ENCODE data around the gene IMMT. TPM values are rescaled to one million over a fixed set of nuclear protein-coding genes. Genes with fewer than 3 reads are reported as not detected.

IMMT gene
- total RNA-seq, 1 experiment from 2014 or later, result 114 TPM

GRCh38 chr2:86204458-86204857 is 9.2 kb upstream of the IMMT start:
- intact Hi-C loops (cut with micrococcal nuclease), result no loop called here
- TF ChIP-seq CTCF (IDR thresholded peaks at IDR 0.05; ENCODE audit: unreplicated experiment), result no peak
- CTCF ChIA-PET, result interaction anchor here (0.7 kb wide), 1 partner anchor 16 kb away, joined by 3 read pairs; no protein-coding TSS in a partner anchor
- no TSS peak for BruUV-seq (replicated peaks)
- DNase-seq (ENCODE audit: unreplicated experiment), result no peak
- Mint-ChIP-seq H3K27me3 (ENCODE audit: insufficient read depth, unreplicated experiment) (no peaks in the 10 kb centered on the region), H3K36me3 (ENCODE audit: insufficient read depth, unreplicated experiment) (peaks cover 45% of the 10 kb centered on the region), H3K4me1 (ENCODE audit: insufficient read depth, unreplicated experiment) (peaks cover 16% of the 10 kb centered on the region), H3K27ac (ENCODE audit: low read depth, unreplicated experiment) (no peak overlapping the region), H3K9me3 (ENCODE audit: unreplicated experiment) (no peaks in the 10 kb centered on the region), H3K4me3 (ENCODE audit: unreplicated experiment) (no peak overlapping the region)
- POLR2A ChIA-PET, result interaction anchor here (0.8 to 1.2 kb wide), 5 partner anchors 10 to 238 kb away, joined by 3 to 4 read pairs (median 3); no protein-coding TSS in a partner anchor

GRCh38 chr2:86203614-86204013 is 8.4 kb upstream of the IMMT start:
- H3K27me3 Mint-ChIP-seq (ENCODE audit: insufficient read depth, unreplicated experiment), result no peaks in the 10 kb centered on the region
- CTCF ChIA-PET, result interaction anchor here (0.6 to 1.8 kb wide), 5 partner anchors 17 to 578 kb away, joined by 3 to 6 read pairs (median 3); no protein-coding TSS in a partner anchor
- no peak overlapping the region for H3K27ac Mint-ChIP-seq (ENCODE audit: low read depth, unreplicated experiment)
- POLR2A ChIA-PET, result interaction anchor here (0.9 kb wide), 1 partner anchor 12 kb away, joined by 4 read pairs; no protein-coding TSS in a partner anchor
- no peak for TF ChIP-seq CTCF (IDR thresholded peaks at IDR 0.05; ENCODE audit: unreplicated experiment)
- H3K4me3 Mint-ChIP-seq (ENCODE audit: unreplicated experiment), result no peak overlapping the region
- intact Hi-C loops (cut with micrococcal nuclease), result no loop called here
- H3K36me3 Mint-ChIP-seq (ENCODE audit: insufficient read depth, unreplicated experiment), result peaks cover 43% of the 10 kb centered on the region
- no TSS peak for BruUV-seq (replicated peaks)
- H3K9me3 Mint-ChIP-seq (ENCODE audit: unreplicated experiment), result no peaks in the 10 kb centered on the region
- DNase-seq (ENCODE audit: unreplicated experiment), result no peak
- peaks cover 16% of the 10 kb centered on the region for H3K4me1 Mint-ChIP-seq (ENCODE audit: insufficient read depth, unreplicated experiment)

- Mint-ChIP-seq H3K27me3 (ENCODE audit: insufficient read depth, unreplicated experiment) (no peaks in the 10 kb centered on the region), H3K4me1 (ENCODE audit: insufficient read depth, unreplicated experiment) (peaks cover 16% of the 10 kb centered on the region), H3K27ac (ENCODE audit: low read depth, unreplicated experiment) (no peak overlapping the region), H3K4me3 (ENCODE audit: unreplicated experiment) (no peak overlapping the region), H3K36me3 (ENCODE audit: insufficient read depth, unreplicated experiment) (peaks cover 34% of the 10 kb centered on the region), H3K9me3 (ENCODE audit: unreplicated experiment) (no peaks in the 10 kb centered on the region)
- CTCF ChIA-PET, result interaction anchor here (0.6 to 1.8 kb wide), 5 partner anchors 18 to 579 kb away, joined by 3 to 6 read pairs (median 4); no protein-coding TSS in a partner anchor
- POLR2A ChIA-PET, result interaction anchor here (1.2 kb wide), 1 partner anchor 303 kb away, joined by 3 read pairs; no protein-coding TSS in a partner anchor
- no peak for TF ChIP-seq CTCF (IDR thresholded peaks at IDR 0.05; ENCODE audit: unreplicated experiment)
- intact Hi-C loops (cut with micrococcal nuclease), result no loop called here
- BruUV-seq (replicated peaks), result no TSS peak
- DNase-seq (ENCODE audit: unreplicated experiment), result no peak
Measured at GRCh38 chr2:86202702-86203101, 7.4 kb upstream of the IMMT start.

- ChIA-PET POLR2A (interaction anchor here (0.7 to 9.4 kb wide), 3 partner anchors 14 to 304 kb away, joined by 3 to 118 read pairs (median 3); partner anchors contain the start of gene KDM3A), CTCF (interaction anchor here (0.7 to 1.8 kb wide), 2 partner anchors 19 to 248 kb away, joined by 4 to 6 read pairs; no protein-coding TSS in a partner anchor)
- intact Hi-C loops (cut with micrococcal nuclease), result no loop called here
- H3K4me3 Mint-ChIP-seq (ENCODE audit: unreplicated experiment), result no peak overlapping the region
- no peak for TF ChIP-seq CTCF (IDR thresholded peaks at IDR 0.05; ENCODE audit: unreplicated experiment)
- no TSS peak for BruUV-seq (replicated peaks)
- H3K36me3 Mint-ChIP-seq (ENCODE audit: insufficient read depth, unreplicated experiment), result peaks cover 30% of the 10 kb centered on the region
- no peaks in the 10 kb centered on the region for H3K27me3 Mint-ChIP-seq (ENCODE audit: insufficient read depth, unreplicated experiment)
- DNase-seq (ENCODE audit: unreplicated experiment), result no peak
- peaks cover 16% of the 10 kb centered on the region for H3K4me1 Mint-ChIP-seq (ENCODE audit: insufficient read depth, unreplicated experiment)
- no peak overlapping the region for H3K27ac Mint-ChIP-seq (ENCODE audit: low read depth, unreplicated experiment)
- no peaks in the 10 kb centered on the region for H3K9me3 Mint-ChIP-seq (ENCODE audit: unreplicated experiment)
Measured at GRCh38 chr2:86202336-86202692, 7.1 kb upstream of the IMMT start.
